NOMO-1 treated with DMSO at 0.1 percent for 48 hours (cell line): Measurements from ENCODE around the gene CLNK.

ENCODE experiments used
- DNase-seq: peaks from one replicate; lab custom pipeline; 2025; ENCODE audit not compliant: unreplicated experiment; lab: John Stamatoyannopoulos, UW

The CLNK gene

GRCh38 chr4:10526429-10527222, 157.9 kb downstream of the CLNK start:
- no peak for DNase-seq

- no peak for DNase-seq
Measured at GRCh38 chr4:10524196-10524833, 160.3 kb downstream of the CLNK start.

- no peak for DNase-seq
Measured at GRCh38 chr4:10521424-10521823, 163.1 kb downstream of the CLNK start.

GRCh38 chr4:10509733-10510132, 174.8 kb downstream of the CLNK start:
- no peak for DNase-seq

GRCh38 chr4:10506077-10506476, 178.5 kb downstream of the CLNK start:
- peak; percentile 21 for DNase-seq

GRCh38 chr4:10504570-10505179, 179.9 kb downstream of the CLNK start:
- no peak for DNase-seq

- no peak for DNase-seq
Measured at GRCh38 chr4:10502717-10503116, 181.9 kb downstream of the CLNK start.

- DNase-seq: no peak
Measured at GRCh38 chr4:10500776-10501175, 183.8 kb downstream of the CLNK start.

GRCh38 chr4:10496200-10496599, 188.4 kb downstream of the CLNK start:
- no peak for DNase-seq

GRCh38 chr4:10495651-10496050, 188.9 kb downstream of the CLNK start:
- no peak for DNase-seq

GRCh38 chr4:10492464-10492863, 192.1 kb downstream of the CLNK start:
- DNase-seq: no peak

GRCh38 chr4:10491401-10491800, 193.2 kb downstream of the CLNK start:
- DNase-seq: no peak

- no peak for DNase-seq
Measured at GRCh38 chr4:10490996-10491395, 193.6 kb downstream of the CLNK start.

- no peak for DNase-seq
Measured at GRCh38 chr4:10482913-10483312, 201.7 kb downstream of the CLNK start.

- DNase-seq: no peak
Measured at GRCh38 chr4:10480616-10481015, 204.0 kb downstream of the CLNK start.

GRCh38 chr4:10478621-10479020, 205.9 kb downstream of the CLNK start:
- DNase-seq: no peak

GRCh38 chr4:10470505-10470904, 214.1 kb downstream of the CLNK start:
- no peak for DNase-seq

GRCh38 chr4:10466161-10466560, 218.4 kb downstream of the CLNK start:
- no peak for DNase-seq

GRCh38 chr4:10462876-10463275, 221.7 kb downstream of the CLNK start:
- no peak for DNase-seq

- no peak for DNase-seq
Measured at GRCh38 chr4:10461850-10462400, 222.6 kb downstream of the CLNK start.

GRCh38 chr4:10461091-10461849, 223.3 kb downstream of the CLNK start:
- DNase-seq: peak; percentile 38
